ENCODE measurements around the gene TMEM175.

DNA sequence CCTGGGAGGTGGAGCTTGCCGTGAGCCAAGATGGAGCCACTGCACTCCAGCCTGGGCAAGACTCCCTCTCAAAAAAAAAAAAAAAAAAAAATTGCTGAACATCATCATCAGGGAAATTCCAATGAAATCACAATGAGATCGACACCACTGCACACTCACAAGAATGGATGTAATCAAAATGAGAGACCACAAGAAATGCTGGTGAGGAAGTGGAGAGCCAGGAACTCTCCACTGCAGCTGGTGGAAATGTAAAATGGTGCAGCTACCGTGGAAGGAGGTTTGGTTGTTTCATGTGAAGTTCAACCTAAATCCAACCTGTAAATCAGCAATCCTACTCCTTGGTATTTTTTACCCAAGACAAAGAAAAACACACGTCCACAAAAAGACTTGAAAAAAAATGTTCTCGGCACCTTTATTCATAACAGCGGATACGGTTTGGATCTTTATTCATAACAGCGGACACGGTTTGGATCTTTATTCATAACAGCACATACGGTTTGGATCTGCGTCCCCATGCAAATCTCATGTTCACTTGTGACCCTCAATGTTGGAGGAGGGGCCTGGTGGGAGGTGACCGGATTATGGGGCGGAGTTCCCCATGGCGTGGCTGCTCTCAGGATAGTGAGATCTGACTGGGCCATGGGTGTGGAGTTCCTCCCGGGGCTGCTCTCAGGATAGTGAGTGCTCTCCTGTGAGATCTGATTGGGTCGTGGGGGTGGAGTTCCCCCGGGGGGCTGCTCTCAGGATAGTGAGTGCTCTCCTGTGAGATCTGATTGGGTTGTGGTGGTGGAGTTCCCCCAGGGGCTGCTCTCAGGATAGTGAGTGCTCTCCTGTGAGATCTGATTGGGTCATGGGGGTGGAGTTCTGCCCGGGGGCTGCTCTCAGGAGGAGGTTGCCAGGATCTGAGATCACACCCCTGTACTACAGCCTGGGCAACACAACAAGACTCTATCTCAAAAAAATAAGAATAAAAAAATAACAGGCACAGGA is 7.9 kb upstream of the TMEM175 start:
- TF ChIP-seq, protein P1, sequence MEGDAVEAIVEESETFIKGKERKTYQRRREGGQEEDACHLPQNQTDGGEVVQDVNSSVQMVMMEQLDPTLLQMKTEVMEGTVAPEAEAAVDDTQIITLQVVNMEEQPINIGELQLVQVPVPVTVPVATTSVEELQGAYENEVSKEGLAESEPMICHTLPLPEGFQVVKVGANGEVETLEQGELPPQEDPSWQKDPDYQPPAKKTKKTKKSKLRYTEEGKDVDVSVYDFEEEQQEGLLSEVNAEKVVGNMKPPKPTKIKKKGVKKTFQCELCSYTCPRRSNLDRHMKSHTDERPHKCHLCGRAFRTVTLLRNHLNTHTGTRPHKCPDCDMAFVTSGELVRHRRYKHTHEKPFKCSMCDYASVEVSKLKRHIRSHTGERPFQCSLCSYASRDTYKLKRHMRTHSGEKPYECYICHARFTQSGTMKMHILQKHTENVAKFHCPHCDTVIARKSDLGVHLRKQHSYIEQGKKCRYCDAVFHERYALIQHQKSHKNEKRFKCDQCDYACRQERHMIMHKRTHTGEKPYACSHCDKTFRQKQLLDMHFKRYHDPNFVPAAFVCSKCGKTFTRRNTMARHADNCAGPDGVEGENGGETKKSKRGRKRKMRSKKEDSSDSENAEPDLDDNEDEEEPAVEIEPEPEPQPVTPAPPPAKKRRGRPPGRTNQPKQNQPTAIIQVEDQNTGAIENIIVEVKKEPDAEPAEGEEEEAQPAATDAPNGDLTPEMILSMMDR (conservative IDR thresholded peaks at IDR 0.05; ENCODE audit: low read length), result no peak
- no peak for TF ChIP-seq EZH2phosphoT487 (IDR thresholded peaks at IDR 0.05; ENCODE audit: borderline replicate concordance, low read depth, low read length)

All from OCI-LY7 (cell line).